C4-2B (cell line): ENCODE measurements around the gene CACNB2.

Source experiments
- CTCF ChIP-seq: fragments of 450-650 bp; conservative IDR thresholded peaks from 2 replicates; pipeline ENCODE4 v1.5.1; 2017; ENCODE audit warnings: mild to moderate bottlenecking
- ZFX ChIP-seq: fragments of 450-650 bp; IDR thresholded peaks from 2 replicates; pipeline ENCODE4 v1.6.1; 2017

- TF ChIP-seq CTCF (no peak), ZFX (no peak)
Measured at GRCh38 chr10:18109341-18109870, 30.8 kb upstream of the CACNB2 start.
